ENCODE data around the gene NAGLU. TPM values are rescaled to one million over a fixed set of nuclear protein-coding genes. Genes with fewer than 3 reads are reported as not detected.

Gene NAGLU
- total and polyA plus RNA-seq, 2 of the 13 experiments (the other 11 are each of a cell fraction or from before 2014, with no cell fraction given): 28.2 to 40.1 TPM

DNA sequence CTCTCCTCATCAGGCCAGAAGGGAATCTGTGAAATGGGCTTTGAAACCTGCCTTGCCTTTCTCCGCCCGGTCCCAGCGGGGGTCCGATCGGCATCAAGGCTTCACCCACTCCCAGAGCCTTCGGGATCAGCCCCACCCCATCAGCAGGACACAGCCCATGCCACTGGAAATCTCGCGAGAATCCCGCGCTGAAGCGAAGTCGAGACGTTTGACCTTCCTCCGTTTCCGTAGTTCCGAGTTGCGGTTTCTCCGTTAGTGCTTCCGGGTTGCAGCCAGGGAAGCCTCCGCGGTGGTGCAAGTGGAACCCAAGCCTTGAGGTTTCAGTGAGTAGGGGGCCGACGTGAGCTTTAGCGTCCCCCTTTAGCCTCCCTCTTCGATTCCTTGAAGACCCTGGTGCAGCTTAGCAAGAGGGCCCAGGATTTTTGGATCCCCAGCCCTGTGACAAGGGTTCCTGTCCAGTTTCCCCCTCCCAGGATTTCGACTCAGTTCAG, 25.9 kb downstream of the NAGLU start, which contains the start of gene COASY (continued):
- TF ChIP-seq, protein P1, sequence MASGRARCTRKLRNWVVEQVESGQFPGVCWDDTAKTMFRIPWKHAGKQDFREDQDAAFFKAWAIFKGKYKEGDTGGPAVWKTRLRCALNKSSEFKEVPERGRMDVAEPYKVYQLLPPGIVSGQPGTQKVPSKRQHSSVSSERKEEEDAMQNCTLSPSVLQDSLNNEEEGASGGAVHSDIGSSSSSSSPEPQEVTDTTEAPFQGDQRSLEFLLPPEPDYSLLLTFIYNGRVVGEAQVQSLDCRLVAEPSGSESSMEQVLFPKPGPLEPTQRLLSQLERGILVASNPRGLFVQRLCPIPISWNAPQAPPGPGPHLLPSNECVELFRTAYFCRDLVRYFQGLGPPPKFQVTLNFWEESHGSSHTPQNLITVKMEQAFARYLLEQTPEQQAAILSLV (CRISPR knock-in tag; IDR thresholded peaks at IDR 0.05; ENCODE audit: borderline replicate concordance): peak; percentile 73
- TF ChIP-seq ARNTL (CRISPR knock-in tag; IDR thresholded peaks at IDR 0.05) (no peak), ZNF598 (CRISPR knock-in tag; IDR thresholded peaks at IDR 0.05; ENCODE audit: borderline replicate concordance) (no peak), ZNF468 (CRISPR knock-in tag; IDR thresholded peaks at IDR 0.05) (no peak)
- TF ChIP-seq, protein P2, sequence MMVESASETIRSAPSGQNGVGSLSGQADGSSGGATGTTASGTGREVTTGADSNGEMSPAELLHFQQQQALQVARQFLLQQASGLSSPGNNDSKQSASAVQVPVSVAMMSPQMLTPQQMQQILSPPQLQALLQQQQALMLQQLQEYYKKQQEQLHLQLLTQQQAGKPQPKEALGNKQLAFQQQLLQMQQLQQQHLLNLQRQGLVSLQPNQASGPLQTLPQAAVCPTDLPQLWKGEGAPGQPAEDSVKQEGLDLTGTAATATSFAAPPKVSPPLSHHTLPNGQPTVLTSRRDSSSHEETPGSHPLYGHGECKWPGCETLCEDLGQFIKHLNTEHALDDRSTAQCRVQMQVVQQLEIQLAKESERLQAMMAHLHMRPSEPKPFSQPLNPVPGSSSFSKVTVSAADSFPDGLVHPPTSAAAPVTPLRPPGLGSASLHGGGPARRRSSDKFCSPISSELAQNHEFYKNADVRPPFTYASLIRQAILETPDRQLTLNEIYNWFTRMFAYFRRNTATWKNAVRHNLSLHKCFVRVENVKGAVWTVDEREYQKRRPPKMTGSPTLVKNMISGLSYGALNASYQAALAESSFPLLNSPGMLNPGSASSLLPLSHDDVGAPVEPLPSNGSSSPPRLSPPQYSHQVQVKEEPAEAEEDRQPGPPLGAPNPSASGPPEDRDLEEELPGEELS (CRISPR knock-in tag; IDR thresholded peaks at IDR 0.05): peak; percentile 78
- TF ChIP-seq, protein P3, sequence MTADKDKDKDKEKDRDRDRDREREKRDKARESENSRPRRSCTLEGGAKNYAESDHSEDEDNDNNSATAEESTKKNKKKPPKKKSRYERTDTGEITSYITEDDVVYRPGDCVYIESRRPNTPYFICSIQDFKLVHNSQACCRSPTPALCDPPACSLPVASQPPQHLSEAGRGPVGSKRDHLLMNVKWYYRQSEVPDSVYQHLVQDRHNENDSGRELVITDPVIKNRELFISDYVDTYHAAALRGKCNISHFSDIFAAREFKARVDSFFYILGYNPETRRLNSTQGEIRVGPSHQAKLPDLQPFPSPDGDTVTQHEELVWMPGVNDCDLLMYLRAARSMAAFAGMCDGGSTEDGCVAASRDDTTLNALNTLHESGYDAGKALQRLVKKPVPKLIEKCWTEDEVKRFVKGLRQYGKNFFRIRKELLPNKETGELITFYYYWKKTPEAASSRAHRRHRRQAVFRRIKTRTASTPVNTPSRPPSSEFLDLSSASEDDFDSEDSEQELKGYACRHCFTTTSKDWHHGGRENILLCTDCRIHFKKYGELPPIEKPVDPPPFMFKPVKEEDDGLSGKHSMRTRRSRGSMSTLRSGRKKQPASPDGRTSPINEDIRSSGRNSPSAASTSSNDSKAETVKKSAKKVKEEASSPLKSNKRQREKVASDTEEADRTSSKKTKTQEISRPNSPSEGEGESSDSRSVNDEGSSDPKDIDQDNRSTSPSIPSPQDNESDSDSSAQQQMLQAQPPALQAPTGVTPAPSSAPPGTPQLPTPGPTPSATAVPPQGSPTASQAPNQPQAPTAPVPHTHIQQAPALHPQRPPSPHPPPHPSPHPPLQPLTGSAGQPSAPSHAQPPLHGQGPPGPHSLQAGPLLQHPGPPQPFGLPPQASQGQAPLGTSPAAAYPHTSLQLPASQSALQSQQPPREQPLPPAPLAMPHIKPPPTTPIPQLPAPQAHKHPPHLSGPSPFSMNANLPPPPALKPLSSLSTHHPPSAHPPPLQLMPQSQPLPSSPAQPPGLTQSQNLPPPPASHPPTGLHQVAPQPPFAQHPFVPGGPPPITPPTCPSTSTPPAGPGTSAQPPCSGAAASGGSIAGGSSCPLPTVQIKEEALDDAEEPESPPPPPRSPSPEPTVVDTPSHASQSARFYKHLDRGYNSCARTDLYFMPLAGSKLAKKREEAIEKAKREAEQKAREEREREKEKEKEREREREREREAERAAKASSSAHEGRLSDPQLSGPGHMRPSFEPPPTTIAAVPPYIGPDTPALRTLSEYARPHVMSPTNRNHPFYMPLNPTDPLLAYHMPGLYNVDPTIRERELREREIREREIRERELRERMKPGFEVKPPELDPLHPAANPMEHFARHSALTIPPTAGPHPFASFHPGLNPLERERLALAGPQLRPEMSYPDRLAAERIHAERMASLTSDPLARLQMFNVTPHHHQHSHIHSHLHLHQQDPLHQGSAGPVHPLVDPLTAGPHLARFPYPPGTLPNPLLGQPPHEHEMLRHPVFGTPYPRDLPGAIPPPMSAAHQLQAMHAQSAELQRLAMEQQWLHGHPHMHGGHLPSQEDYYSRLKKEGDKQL (CRISPR knock-in tag; IDR thresholded peaks at IDR 0.05; ENCODE audit: low read depth): no peak
- TF ChIP-seq, protein P4, sequence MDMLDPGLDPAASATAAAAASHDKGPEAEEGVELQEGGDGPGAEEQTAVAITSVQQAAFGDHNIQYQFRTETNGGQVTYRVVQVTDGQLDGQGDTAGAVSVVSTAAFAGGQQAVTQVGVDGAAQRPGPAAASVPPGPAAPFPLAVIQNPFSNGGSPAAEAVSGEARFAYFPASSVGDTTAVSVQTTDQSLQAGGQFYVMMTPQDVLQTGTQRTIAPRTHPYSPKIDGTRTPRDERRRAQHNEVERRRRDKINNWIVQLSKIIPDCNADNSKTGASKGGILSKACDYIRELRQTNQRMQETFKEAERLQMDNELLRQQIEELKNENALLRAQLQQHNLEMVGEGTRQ (IDR thresholded peaks at IDR 0.05; ENCODE audit: low read depth, low read length): 0 out of 2 replicates have a peak, but pooled peaks have one; percentile 3
- TF ChIP-seq, protein P4 (CRISPR knock-in tag; IDR thresholded peaks at IDR 0.05; ENCODE audit: borderline replicate concordance): no peak; the same call in 1 of the 2 replicates

Data from HepG2 (cell line).